Prostate gland (tissue), 2 donors: Measurements from ENCODE around the gene MAML2. TPM values are rescaled to one million over a fixed set of nuclear protein-coding genes. Genes with fewer than 3 reads are reported as not detected.

Experiments
- DNase-seq: peaks from one replicate; pipeline ENCODE4 v3.0.0-alpha.2; 2019; ENCODE audit warnings: low spot score
- H3K27ac ChIP-seq, 2 donors: fragments of 200-600 bp; sonication (generic); 2 replicates each; pipeline ENCODE4 v1.5.1; 2017 to 2019
- H3K27me3 ChIP-seq: fragments of 200-600 bp; sonication (generic); replicated peaks from 2 replicates; pipeline ENCODE4 v1.5.1; 2019; ENCODE audit not compliant: insufficient read depth
- H3K36me3 ChIP-seq, 2 donors: fragments of 200-600 bp; sonication (generic); 1 replicate in 1 of 2; 2 replicates in 1 of 2; pipeline versions ENCODE4 v1.5.1 to v1.8.1; 2017 to 2019
- H3K4me1 ChIP-seq: fragments of 200-600 bp; sonication (generic); replicated peaks from 2 replicates; pipeline ENCODE4 v1.5.1; 2019
- H3K4me3 ChIP-seq, 2 donors: fragments of 200-600 bp; sonication (generic); 2 replicates each; pipeline ENCODE4 v1.5.1; 2017 to 2019
- H3K9me3 ChIP-seq: fragments of 200-600 bp; sonication (generic); 2 replicates; pipeline ENCODE4 v1.5.1; 2017
- POLR2A ChIP-seq: fragments of 450-650 bp; IDR thresholded peaks from one replicate; pipeline ENCODE4 v1.6.1; 2016; ENCODE audit warnings: antibody characterized with exemption, mild to moderate bottlenecking
- POLR2AphosphoS5 ChIP-seq: sonication (generic); formaldehyde crosslinking; IDR thresholded peaks from one replicate; pipeline ENCODE4 v1.6.1; 2017; ENCODE audit warnings: antibody characterized with exemption
- WGBS: methylation state at CpG from one replicate; pipeline ENCODE4 v1.1.5; 2018; 5-methylcytosine and 5-hydroxymethylcytosine counted together
- intact Hi-C: fragments of 100-400 bp; cut with DNase I; formaldehyde crosslinking; loops from one replicate; pipeline ENCODE4 v1.14.2; 2022
- total RNA-seq, 2 donors: library from RNA; depleted of rRNA; stranded (reverse); fragments of >200 nt; gene quantifications; one replicate each; pipeline ENCODE4 v1.1.0, GENCODE V29; 2016
- TF ChIP-seq, protein P1 (sequence below), 4 experiments: fragments of 200-600 bp in 2 of 4; fragments of 450-650 bp in 2 of 4; sonication (generic) in 2 of 4; IDR thresholded peaks; 1 replicate in 3 of 4; 2 replicates in 1 of 4; pipeline ENCODE4 v1.5.1; 2016 to 2019; ENCODE audit warnings: antibody characterized with exemption in 4 of 4, mild to moderate bottlenecking in 2 of 4, moderate library complexity in 2 of 4

The MAML2 gene
- total RNA-seq, 2 donors from 2014 or later = 28.9 to 30.4 TPM

DNA sequence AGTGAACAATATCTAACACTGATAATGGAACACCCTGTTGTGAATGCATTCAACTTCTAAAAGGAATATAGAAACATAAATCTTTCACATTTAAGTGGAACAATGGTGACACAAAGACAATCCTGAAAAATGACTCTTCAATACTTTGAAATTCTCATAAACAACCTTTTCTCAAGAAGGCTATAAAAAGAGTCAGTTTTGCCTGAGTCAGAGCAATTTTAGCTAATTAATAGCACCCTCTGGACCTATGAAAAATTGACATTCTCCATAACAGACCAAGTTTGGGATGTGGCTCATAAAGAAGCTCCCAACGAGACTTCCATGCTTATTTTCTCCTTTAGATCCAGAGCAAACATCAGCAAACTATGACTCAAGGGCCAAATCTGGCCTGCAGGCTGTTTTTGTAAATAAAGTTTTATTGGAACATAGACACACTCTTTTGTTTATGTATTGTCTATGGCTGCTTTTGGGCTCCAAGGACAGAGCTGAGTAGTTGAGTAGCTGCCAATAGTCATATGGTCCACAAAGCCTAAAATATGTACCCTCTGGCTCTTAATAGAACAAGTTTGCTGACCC lies 108.0 kb downstream of the MAML2 start:
- DNase-seq = no peak
- TF ChIP-seq, protein P1, sequence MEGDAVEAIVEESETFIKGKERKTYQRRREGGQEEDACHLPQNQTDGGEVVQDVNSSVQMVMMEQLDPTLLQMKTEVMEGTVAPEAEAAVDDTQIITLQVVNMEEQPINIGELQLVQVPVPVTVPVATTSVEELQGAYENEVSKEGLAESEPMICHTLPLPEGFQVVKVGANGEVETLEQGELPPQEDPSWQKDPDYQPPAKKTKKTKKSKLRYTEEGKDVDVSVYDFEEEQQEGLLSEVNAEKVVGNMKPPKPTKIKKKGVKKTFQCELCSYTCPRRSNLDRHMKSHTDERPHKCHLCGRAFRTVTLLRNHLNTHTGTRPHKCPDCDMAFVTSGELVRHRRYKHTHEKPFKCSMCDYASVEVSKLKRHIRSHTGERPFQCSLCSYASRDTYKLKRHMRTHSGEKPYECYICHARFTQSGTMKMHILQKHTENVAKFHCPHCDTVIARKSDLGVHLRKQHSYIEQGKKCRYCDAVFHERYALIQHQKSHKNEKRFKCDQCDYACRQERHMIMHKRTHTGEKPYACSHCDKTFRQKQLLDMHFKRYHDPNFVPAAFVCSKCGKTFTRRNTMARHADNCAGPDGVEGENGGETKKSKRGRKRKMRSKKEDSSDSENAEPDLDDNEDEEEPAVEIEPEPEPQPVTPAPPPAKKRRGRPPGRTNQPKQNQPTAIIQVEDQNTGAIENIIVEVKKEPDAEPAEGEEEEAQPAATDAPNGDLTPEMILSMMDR (IDR thresholded peaks at IDR 0.05) = no peak
- no peak for TF ChIP-seq POLR2AphosphoS5
- no peak for TF ChIP-seq POLR2A
- Histone ChIP-seq H3K4me3 (no peak overlapping the region), H3K9me3 (no peaks in the 10 kb centered on the region), H3K27me3 (no peaks in the 10 kb centered on the region), H3K36me3 (no peaks in the 10 kb centered on the region), H3K4me1 (peaks cover 5% of the 10 kb centered on the region), H3K27ac (no peak overlapping the region)
- WGBS = 55% methylated on average over 1 of the region's 1 CpG
- intact Hi-C loops = loop anchor here (10.0 kb wide), 1 partner anchor 180 kb away; no protein-coding TSS in a partner anchor

DNA sequence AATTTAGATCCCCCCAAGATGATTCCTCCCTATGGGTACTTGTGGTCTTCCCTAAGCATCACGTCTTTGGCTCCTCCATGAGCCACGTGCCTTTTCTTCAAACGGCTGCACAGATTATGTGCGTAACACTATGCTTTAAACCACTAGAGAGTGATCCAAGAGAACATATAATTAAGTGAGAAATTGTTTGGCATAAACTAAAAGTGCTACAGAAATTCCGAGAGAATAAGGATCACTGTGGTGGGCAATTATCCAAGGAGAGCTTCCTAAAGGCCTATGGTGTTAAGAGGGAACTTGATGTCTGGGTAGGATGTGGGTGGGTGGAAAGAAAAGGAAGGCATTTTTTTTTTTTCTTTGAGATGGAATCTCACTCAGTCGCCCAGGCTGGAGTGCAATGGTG lies 110.9 kb downstream of the MAML2 start:
- 91% methylated on average over 6 of the region's 6 CpGs for WGBS
- Histone ChIP-seq H3K36me3 (no peaks in the 10 kb centered on the region), H3K4me1 (peaks cover under 1% of the 10 kb centered on the region), H3K4me3 (no peak overlapping the region), H3K9me3 (no peaks in the 10 kb centered on the region), H3K27ac (no peak overlapping the region), H3K27me3 (no peaks in the 10 kb centered on the region)
- TF ChIP-seq POLR2A = no peak
- TF ChIP-seq, protein P1 (IDR thresholded peaks at IDR 0.05) = no peak
- no peak for TF ChIP-seq POLR2AphosphoS5
- DNase-seq = no peak
- intact Hi-C loops = loop anchor here (10.0 kb wide), 1 partner anchor 177 kb away; no protein-coding TSS in a partner anchor

DNA sequence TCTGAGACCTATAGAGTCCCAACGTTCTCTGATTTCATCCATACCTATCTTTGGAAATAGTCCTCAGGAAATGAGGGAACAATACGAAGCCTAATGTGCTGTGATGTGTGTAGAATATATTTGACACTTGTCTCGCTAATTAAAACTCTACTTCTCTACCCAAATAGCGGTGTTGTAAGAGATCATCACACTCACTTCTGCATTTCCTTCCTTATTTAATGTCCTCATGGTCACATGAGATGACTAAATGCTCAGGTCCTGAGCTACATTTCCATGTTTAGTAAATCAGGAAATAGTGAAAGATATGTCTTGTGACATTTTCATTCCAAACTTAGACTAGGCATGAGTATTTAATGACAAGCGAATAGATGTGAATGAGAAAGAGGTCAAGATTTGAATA lies 112.3 kb downstream of the MAML2 start:
- DNase-seq = no peak
- no peaks in the 10 kb centered on the region for H3K36me3 ChIP-seq
- intact Hi-C loops = loop anchor here (10.0 kb wide), 1 partner anchor 176 kb away; no protein-coding TSS in a partner anchor
- no peak overlapping the region for H3K27ac ChIP-seq
- no peaks in the 10 kb centered on the region for H3K27me3 ChIP-seq
- H3K9me3 ChIP-seq = no peaks in the 10 kb centered on the region
- no peaks in the 10 kb centered on the region for H3K4me1 ChIP-seq
- TF ChIP-seq, protein P1 (IDR thresholded peaks at IDR 0.05) = no peak
- TF ChIP-seq POLR2A (no peak), POLR2AphosphoS5 (no peak)
- H3K4me3 ChIP-seq = no peak overlapping the region
- WGBS = 86% methylated on average over 5 of the region's 5 CpGs

DNA sequence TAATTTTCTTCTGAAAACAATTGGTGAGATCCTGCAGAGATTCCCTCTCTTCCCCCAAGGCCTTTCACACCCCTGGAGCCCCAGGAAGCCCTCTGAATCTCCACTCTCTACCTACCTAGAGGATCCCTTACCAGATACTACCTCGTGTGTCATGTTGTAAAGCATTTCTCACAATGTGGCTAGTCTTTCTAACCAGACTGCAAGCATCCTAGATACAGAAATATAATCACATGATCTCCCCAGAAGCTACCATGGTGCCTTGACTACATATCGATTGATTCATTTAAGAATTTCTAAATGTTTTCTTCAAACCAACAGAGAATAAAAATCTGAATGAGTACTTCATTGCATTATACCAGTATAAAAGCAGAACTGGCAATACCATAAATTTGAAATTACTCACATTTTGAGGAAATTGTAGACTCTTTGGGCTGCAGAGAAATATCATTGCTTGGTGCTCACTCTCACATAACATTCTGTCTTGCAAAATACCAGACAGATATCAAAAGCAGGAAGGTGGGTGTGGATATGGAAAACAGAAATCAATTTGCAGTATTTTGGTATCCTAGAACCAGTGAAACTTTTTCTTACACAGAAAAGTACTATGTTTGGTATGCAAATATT lies 113.5 kb downstream of the MAML2 start:
- intact Hi-C loops = loop anchor here (5.0 kb wide), 1 partner anchor 113 kb away; the partner anchor contains the start of gene MAML2
- Histone ChIP-seq H3K27ac (no peak overlapping the region), H3K36me3 (no peaks in the 10 kb centered on the region)

More for the DNA sequence above, 113.5 kb downstream of the MAML2 start:
- TF ChIP-seq POLR2A = no peak
- TF ChIP-seq POLR2AphosphoS5 = no peak
- TF ChIP-seq, protein P1 (IDR thresholded peaks at IDR 0.05) = no peak
- Histone ChIP-seq H3K4me1 (no peaks in the 10 kb centered on the region), H3K4me3 (no peak overlapping the region), H3K9me3 (no peaks in the 10 kb centered on the region), H3K27me3 (no peaks in the 10 kb centered on the region)
- DNase-seq = no peak
- WGBS = 87% methylated on average over 2 of the region's 2 CpGs
